Measurements from ENCODE around the gene SCEL. TPM values are rescaled to one million over a fixed set of nuclear protein-coding genes. Genes with fewer than 3 reads are reported as not detected.

SCEL gene
- total RNA-seq, 2 donors from 2014 or later = 0.35 TPM; not detected in 1

GRCh38 chr13:77548594-77548993 is 13.1 kb downstream of the SCEL start:
- H3K9me3 ChIP-seq = no peaks in the 10 kb centered on the region
- no peak overlapping the region for H3K4me3 ChIP-seq
- TF ChIP-seq, protein P1, sequence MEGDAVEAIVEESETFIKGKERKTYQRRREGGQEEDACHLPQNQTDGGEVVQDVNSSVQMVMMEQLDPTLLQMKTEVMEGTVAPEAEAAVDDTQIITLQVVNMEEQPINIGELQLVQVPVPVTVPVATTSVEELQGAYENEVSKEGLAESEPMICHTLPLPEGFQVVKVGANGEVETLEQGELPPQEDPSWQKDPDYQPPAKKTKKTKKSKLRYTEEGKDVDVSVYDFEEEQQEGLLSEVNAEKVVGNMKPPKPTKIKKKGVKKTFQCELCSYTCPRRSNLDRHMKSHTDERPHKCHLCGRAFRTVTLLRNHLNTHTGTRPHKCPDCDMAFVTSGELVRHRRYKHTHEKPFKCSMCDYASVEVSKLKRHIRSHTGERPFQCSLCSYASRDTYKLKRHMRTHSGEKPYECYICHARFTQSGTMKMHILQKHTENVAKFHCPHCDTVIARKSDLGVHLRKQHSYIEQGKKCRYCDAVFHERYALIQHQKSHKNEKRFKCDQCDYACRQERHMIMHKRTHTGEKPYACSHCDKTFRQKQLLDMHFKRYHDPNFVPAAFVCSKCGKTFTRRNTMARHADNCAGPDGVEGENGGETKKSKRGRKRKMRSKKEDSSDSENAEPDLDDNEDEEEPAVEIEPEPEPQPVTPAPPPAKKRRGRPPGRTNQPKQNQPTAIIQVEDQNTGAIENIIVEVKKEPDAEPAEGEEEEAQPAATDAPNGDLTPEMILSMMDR (IDR thresholded peaks at IDR 0.05) = no peak
- DNase-seq (ENCODE audit: low spot score) = no peak
- no peak overlapping the region for H3K27ac ChIP-seq
- peaks cover 0 to 9% of the 10 kb centered on the region in 2 donors for H3K4me1 ChIP-seq
- H3K27me3 ChIP-seq = no peaks in the 10 kb centered on the region
- no peaks in the 10 kb centered on the region for H3K36me3 ChIP-seq

DNA sequence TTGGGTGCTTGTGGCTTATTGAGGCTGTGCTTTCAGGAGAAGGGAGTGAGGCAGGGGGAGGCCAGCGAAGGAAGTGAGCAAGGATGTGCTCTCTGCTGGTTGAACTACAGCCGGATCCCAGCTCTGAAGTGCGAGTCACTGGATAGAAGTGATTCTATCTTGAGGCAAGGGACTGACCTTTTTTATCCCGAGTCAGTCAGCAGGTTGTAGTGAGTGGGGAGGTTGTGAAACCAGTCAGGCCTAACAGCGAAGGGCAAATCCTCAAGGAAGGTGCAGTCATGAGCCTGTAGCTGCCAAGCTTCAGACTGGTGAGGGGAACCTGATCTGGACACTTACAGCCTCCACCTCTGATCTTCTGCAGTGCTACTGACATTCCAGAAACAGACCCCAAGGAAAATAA is 18.6 kb downstream of the SCEL start:
- Histone ChIP-seq H3K36me3 (no peaks in the 10 kb centered on the region), H3K9me3 (no peaks in the 10 kb centered on the region), H3K4me1 (no peaks in the 10 kb centered on the region), H3K4me3 (no peak overlapping the region), H3K27me3 (no peaks in the 10 kb centered on the region), H3K27ac (no peak overlapping the region)
- TF ChIP-seq, protein P1 (IDR thresholded peaks at IDR 0.05) = no peak
- DNase-seq (ENCODE audit: low spot score) = no peak

DNA sequence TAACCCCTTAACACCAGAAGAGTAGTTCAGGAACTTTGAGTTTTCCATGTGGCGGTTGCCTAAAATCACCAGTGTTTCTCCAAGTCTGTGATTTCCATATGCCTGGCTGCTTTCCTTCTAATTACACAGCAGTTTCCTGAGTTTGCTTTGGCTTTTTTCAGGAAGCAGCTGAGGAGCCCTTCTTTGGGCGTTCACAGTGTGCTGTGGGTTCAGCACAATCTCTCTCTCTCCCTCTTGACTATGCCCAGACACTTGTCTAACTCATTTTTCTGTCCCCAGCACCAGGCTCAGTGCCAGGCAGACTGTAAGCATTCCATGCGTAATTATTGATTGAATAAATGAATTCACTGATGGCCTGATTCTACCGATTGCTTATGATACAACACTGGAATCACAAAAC is 19.7 kb downstream of the SCEL start:
- H3K36me3 ChIP-seq = no peaks in the 10 kb centered on the region
- H3K9me3 ChIP-seq = no peaks in the 10 kb centered on the region
- TF ChIP-seq, protein P1 (IDR thresholded peaks at IDR 0.05) = no peak
- no peak overlapping the region for H3K27ac ChIP-seq
- no peaks in the 10 kb centered on the region for H3K27me3 ChIP-seq
- H3K4me1 ChIP-seq = no peaks in the 10 kb centered on the region
- no peak overlapping the region for H3K4me3 ChIP-seq
- no peak for DNase-seq (ENCODE audit: low spot score)

- Histone ChIP-seq H3K4me3 (no peak overlapping the region), H3K9me3 (no peaks in the 10 kb centered on the region), H3K27ac (no peak overlapping the region), H3K36me3 (no peaks in the 10 kb centered on the region), H3K27me3 (no peaks in the 10 kb centered on the region), H3K4me1 (no peaks in the 10 kb centered on the region)
- no peak for DNase-seq (ENCODE audit: low spot score)
- TF ChIP-seq, protein P1 (IDR thresholded peaks at IDR 0.05) = no peak
Measured at GRCh38 chr13:77558016-77558415, 22.5 kb downstream of the SCEL start.

- Histone ChIP-seq H3K4me3 (no peak overlapping the region), H3K36me3 (no peaks in the 10 kb centered on the region), H3K27me3 (no peaks in the 10 kb centered on the region), H3K4me1 (no peaks in the 10 kb centered on the region), H3K9me3 (no peaks in the 10 kb centered on the region), H3K27ac (no peak overlapping the region)
- TF ChIP-seq, protein P1 (IDR thresholded peaks at IDR 0.05) = no peak
- DNase-seq (ENCODE audit: low spot score) = no peak
Measured at GRCh38 chr13:77563111-77563510, 27.6 kb downstream of the SCEL start.

GRCh38 chr13:77565635-77566034 is 30.1 kb downstream of the SCEL start:
- DNase-seq (ENCODE audit: low spot score) = no peak
- H3K36me3 ChIP-seq = no peaks in the 10 kb centered on the region
- no peak overlapping the region for H3K27ac ChIP-seq
- TF ChIP-seq, protein P1 (IDR thresholded peaks at IDR 0.05) = peak in 1 of 2 donors; percentile 54
- no peaks in the 10 kb centered on the region for H3K9me3 ChIP-seq
- no peaks in the 10 kb centered on the region for H3K4me1 ChIP-seq
- H3K4me3 ChIP-seq = no peak overlapping the region
- H3K27me3 ChIP-seq = no peaks in the 10 kb centered on the region

All from right atrium auricular region (tissue), 2 donors.